H9 (cell line): ENCODE results near the gene CHMP4B. TPM values are rescaled to one million over a fixed set of nuclear protein-coding genes. Genes with fewer than 3 reads are reported as not detected.

Experiments used
- DNase-seq: peaks from one replicate; pipeline ENCODE4 v3.0.0-alpha.2; 2017
- H2AFZ ChIP-seq: one replicate; pipeline ENCODE4 v1.6.1; 2013; ENCODE audit warnings: mild to moderate bottlenecking, low read length, control low read depth, moderate library complexity
- H2AK5ac ChIP-seq: 2 replicates; pipeline ENCODE4 v1.6.1; 2013; ENCODE audit warnings: low read length, control low read depth, mixed read lengths; ENCODE audit not compliant: insufficient read length
- H2BK120ac ChIP-seq: one replicate; pipeline ENCODE4 v1.6.1; 2013; ENCODE audit warnings: low read depth, mild to moderate bottlenecking, low read length, control low read depth, inconsistent platforms; ENCODE audit not compliant: poor library complexity, severe bottlenecking
- H2BK12ac ChIP-seq: 2 replicates; pipeline ENCODE4 v1.6.1; 2013; ENCODE audit warnings: low read length, control low read depth, mixed read lengths, low read depth; ENCODE audit not compliant: insufficient read length
- H2BK15ac ChIP-seq: 2 replicates; pipeline ENCODE4 v1.6.1; 2013; ENCODE audit warnings: low read depth, low read length, control low read depth
- H2BK20ac ChIP-seq: one replicate; pipeline ENCODE4 v1.6.1; 2013; ENCODE audit warnings: low read depth, mild to moderate bottlenecking, low read length, control low read depth, inconsistent platforms; ENCODE audit not compliant: poor library complexity, severe bottlenecking
- H2BK5ac ChIP-seq: 2 replicates; pipeline ENCODE4 v1.6.1; 2013; ENCODE audit warnings: low read length, control low read depth, mixed read lengths; ENCODE audit not compliant: insufficient read length
- H3K14ac ChIP-seq: 2 replicates; pipeline ENCODE4 v1.6.1; 2013; ENCODE audit warnings: low read length, control low read depth; ENCODE audit not compliant: insufficient read depth
- H3K18ac ChIP-seq: 2 replicates; pipeline ENCODE4 v1.6.1; 2013; ENCODE audit warnings: low read depth, mild to moderate bottlenecking, mixed read lengths, low read length, control low read depth; ENCODE audit not compliant: insufficient read length
- H3K23ac ChIP-seq: 2 replicates; pipeline ENCODE4 v1.6.1; 2013; ENCODE audit warnings: low read length, control low read depth, mixed read lengths, low read depth; ENCODE audit not compliant: insufficient read length
- H3K23me2 ChIP-seq: 2 replicates; pipeline ENCODE4 v1.6.1; 2013; ENCODE audit warnings: low read depth, mild to moderate bottlenecking, mixed read lengths, low read length, control low read depth; ENCODE audit not compliant: insufficient read length, poor library complexity, severe bottlenecking
- H3K27ac ChIP-seq: 2 replicates; pipeline ENCODE4 v1.5.1; 2013; ENCODE audit warnings: low read length, control low read depth, mixed read lengths, low read depth; ENCODE audit not compliant: insufficient read length
- H3K27me3 ChIP-seq: 2 replicates; pipeline ENCODE4 v1.6.1; 2013; ENCODE audit warnings: low read length, control low read depth, inconsistent platforms; ENCODE audit not compliant: insufficient read depth
- H3K4ac ChIP-seq: 2 replicates; pipeline ENCODE4 v1.6.1; 2013; ENCODE audit warnings: low read depth, mild to moderate bottlenecking, control low read depth, inconsistent platforms, low read length, moderate library complexity
- H3K4me1 ChIP-seq: 2 replicates; pipeline ENCODE4 v1.6.1; 2013; ENCODE audit warnings: low read length, control low read depth, inconsistent platforms; ENCODE audit not compliant: insufficient read depth
- H3K4me2 ChIP-seq: 2 replicates; pipeline ENCODE4 v1.6.1; 2013; ENCODE audit warnings: low read length, control low read depth, mixed read lengths; ENCODE audit not compliant: insufficient read length, insufficient read depth
- H3K56ac ChIP-seq: 2 replicates; pipeline ENCODE4 v1.6.1; 2013; ENCODE audit warnings: low read depth, mild to moderate bottlenecking, mixed read lengths, low read length, control low read depth; ENCODE audit not compliant: insufficient read length
- H3K79me1 ChIP-seq: 2 replicates; pipeline ENCODE4 v1.6.1; 2013; ENCODE audit warnings: low read depth, mild to moderate bottlenecking, moderate library complexity, low read length, control low read depth, inconsistent platforms; ENCODE audit not compliant: insufficient read depth, poor library complexity, severe bottlenecking
- H3K79me2 ChIP-seq: 2 replicates; pipeline ENCODE4 v1.6.1; 2013; ENCODE audit warnings: low read length, control low read depth, inconsistent platforms; ENCODE audit not compliant: insufficient read depth
- H3K9ac ChIP-seq: 2 replicates; pipeline ENCODE4 v1.6.1; 2013; ENCODE audit warnings: low read length, control low read depth, mixed read lengths; ENCODE audit not compliant: insufficient read length; ENCODE audit errors: extremely low read depth
- H3K9me3 ChIP-seq: one replicate; pipeline ENCODE4 v1.6.1; 2013; ENCODE audit warnings: low read depth, low read length, inconsistent platforms; ENCODE audit not compliant: control insufficient read depth
- H3T11ph ChIP-seq: one replicate; pipeline ENCODE4 v1.6.1; 2013; ENCODE audit warnings: mild to moderate bottlenecking, low read length, control low read depth, inconsistent platforms
- H4K20me1 ChIP-seq: one replicate; pipeline ENCODE4 v1.6.1; 2013; ENCODE audit not compliant: control insufficient read depth, insufficient read length, insufficient read depth
- H4K5ac ChIP-seq: 2 replicates; pipeline ENCODE4 v1.6.1; 2013; ENCODE audit warnings: low read depth, mild to moderate bottlenecking, mixed read lengths, low read length, control low read depth; ENCODE audit not compliant: insufficient read length
- H4K8ac ChIP-seq: replicated peaks from 2 replicates; pipeline ENCODE4 v1.6.1; 2013; ENCODE audit warnings: low read length, control low read depth, mixed read lengths, low read depth; ENCODE audit not compliant: insufficient read length
- H4K91ac ChIP-seq: 2 replicates; pipeline ENCODE4 v1.6.1; 2013; ENCODE audit warnings: low read depth, mild to moderate bottlenecking, moderate library complexity, mixed read lengths, low read length, control low read depth; ENCODE audit not compliant: insufficient read length
- H3K27ac Mint-ChIP-seq, 3 experiments: 2 replicates in 2 of 3; 3 replicates in 1 of 3; pipeline ENCODE4 v1.8.0; 2020 to 2021; ENCODE audit warnings: mixed read lengths in 3 of 3, mild to moderate bottlenecking in 1 of 3, moderate library complexity in 1 of 3
- H3K27me3 Mint-ChIP-seq: 2 replicates; pipeline ENCODE4 v1.8.0; 2021; ENCODE audit warnings: low read depth, mild to moderate bottlenecking, moderate library complexity, mixed read lengths
- H3K36me3 Mint-ChIP-seq, 3 experiments: 2 replicates in 2 of 3; 3 replicates in 1 of 3; pipeline ENCODE4 v1.8.0; 2020 to 2021; ENCODE audit warnings: low read depth in 3 of 3, mixed read lengths in 3 of 3; ENCODE audit not compliant: insufficient read depth in 1 of 3
- H3K4me1 Mint-ChIP-seq, 2 experiments: 2 replicates each; pipeline ENCODE4 v1.8.0; 2020; ENCODE audit warnings: mixed read lengths in 2 of 2
- H3K4me3 Mint-ChIP-seq, 2 experiments: 2 replicates in 1 of 2; 3 replicates in 1 of 2; pipeline ENCODE4 v1.8.0; 2020 to 2021; ENCODE audit warnings: mild to moderate bottlenecking in 2 of 2, mixed read lengths in 2 of 2, moderate library complexity in 1 of 2
- H3K9me3 Mint-ChIP-seq, 2 experiments: 2 replicates in 1 of 2; 3 replicates in 1 of 2; pipeline ENCODE4 v1.8.0; 2020; ENCODE audit warnings: mild to moderate bottlenecking in 2 of 2, mixed read lengths in 2 of 2, moderate library complexity in 1 of 2
- WGBS: extraction: QIAGEN DNeasy Blood & Tissue Kit; methylation state at CpG from one replicate; pipeline ENCODE4 v1.1.7; 2013; ENCODE audit warnings: missing lambda C conversion rate, low lambda C conversion rate, mixed read lengths; ENCODE audit not compliant: insufficient read length; ENCODE audit errors: extremely low coverage; 5-methylcytosine and 5-hydroxymethylcytosine counted together
- total RNA-seq: library from RNA; stranded (reverse); gene quantifications from 2 replicates; pipeline ENCODE4 v1.2.1, GENCODE V29; 2021
- TF ChIP-seq, protein P1 (sequence below): fragments of 200-600 bp; sonication (generic); conservative IDR thresholded peaks from 3 replicates; pipeline ENCODE4 v1.8.0; 2021; ENCODE audit warnings: antibody characterized with exemption, mild to moderate bottlenecking

The CHMP4B gene
- total RNA-seq, 1 experiment from 2014 or later: 94.9 TPM

- Histone ChIP-seq H3K27me3 (no peaks in the 10 kb centered on the region), H3T11ph (no peak overlapping the region), H3K23me2 (no peaks in the 10 kb centered on the region), H3K4ac (no peak overlapping the region), H3K79me1 (no peaks in the 10 kb centered on the region), H3K27ac (no peak overlapping the region), H4K20me1 (no peaks in the 10 kb centered on the region), H3K4me1 (no peaks in the 10 kb centered on the region; the same call in 1 of the 2 replicates), H3K9me3 (no peaks in the 10 kb centered on the region), H3K23ac (no peak overlapping the region), H3K79me2 (no peaks in the 10 kb centered on the region), H3K18ac (no peak overlapping the region), H3K14ac (no peak overlapping the region), H4K91ac (no peak overlapping the region), H2AFZ (no peak overlapping the region), H2AK5ac (no peak overlapping the region), H2BK120ac (no peak overlapping the region), H2BK15ac (no peak overlapping the region), H2BK20ac (no peak overlapping the region), H3K9ac (no peak overlapping the region), H4K8ac (no peak overlapping the region), H2BK5ac (no peak overlapping the region), H4K5ac (no peak overlapping the region), H3K56ac (no peak overlapping the region), H3K4me2 (no peak overlapping the region), H2BK12ac (no peak overlapping the region)
- Mint-ChIP-seq H3K9me3 (no peaks in the 10 kb centered on the region), H3K4me3 (no peak overlapping the region), H3K27me3 (no peaks in the 10 kb centered on the region), H3K27ac (peak overlapping the region in 2 of 3 experiments; percentile 33 to 87; a peak in 2 of 7 replicates), H3K36me3 (peaks cover 0 to 5% (median 4%) of the 10 kb centered on the region in 3 experiments; a peak in 2 of 7 replicates), H3K4me1 (peaks cover 6 to 10% of the 10 kb centered on the region in 2 experiments)
- TF ChIP-seq, protein P1, sequence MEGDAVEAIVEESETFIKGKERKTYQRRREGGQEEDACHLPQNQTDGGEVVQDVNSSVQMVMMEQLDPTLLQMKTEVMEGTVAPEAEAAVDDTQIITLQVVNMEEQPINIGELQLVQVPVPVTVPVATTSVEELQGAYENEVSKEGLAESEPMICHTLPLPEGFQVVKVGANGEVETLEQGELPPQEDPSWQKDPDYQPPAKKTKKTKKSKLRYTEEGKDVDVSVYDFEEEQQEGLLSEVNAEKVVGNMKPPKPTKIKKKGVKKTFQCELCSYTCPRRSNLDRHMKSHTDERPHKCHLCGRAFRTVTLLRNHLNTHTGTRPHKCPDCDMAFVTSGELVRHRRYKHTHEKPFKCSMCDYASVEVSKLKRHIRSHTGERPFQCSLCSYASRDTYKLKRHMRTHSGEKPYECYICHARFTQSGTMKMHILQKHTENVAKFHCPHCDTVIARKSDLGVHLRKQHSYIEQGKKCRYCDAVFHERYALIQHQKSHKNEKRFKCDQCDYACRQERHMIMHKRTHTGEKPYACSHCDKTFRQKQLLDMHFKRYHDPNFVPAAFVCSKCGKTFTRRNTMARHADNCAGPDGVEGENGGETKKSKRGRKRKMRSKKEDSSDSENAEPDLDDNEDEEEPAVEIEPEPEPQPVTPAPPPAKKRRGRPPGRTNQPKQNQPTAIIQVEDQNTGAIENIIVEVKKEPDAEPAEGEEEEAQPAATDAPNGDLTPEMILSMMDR: no peak
- no peak for DNase-seq
- no CpG with 5 or more reads among the region's 4 CpGs for WGBS
These were observed 30.0 kb upstream of the CHMP4B start for GRCh38 chr20:33781133-33781532.
